HepG2 (cell line): ENCODE results near the gene NTM. TPM values are rescaled to one million over a fixed set of nuclear protein-coding genes. Genes with fewer than 3 reads are reported as not detected.

ENCODE experiments used
- ATAC-seq: fragments of 200-7000 bp; cut with Tn5 transposase; 3 replicates; pipeline ENCODE4 v1.9.1; 2020; ENCODE audit warnings: mild to moderate bottlenecking, moderate library complexity
- BruUV-seq: library from RNA; stranded (reverse); fragments of 400-500 nt; replicated peaks from 2 replicates; lab custom pipeline; 2021; lab: Mats Ljungman, UMichigan
- CTCF ChIA-PET: fragments of 300-600 bp; formaldehyde crosslinking; extraction: SDS; loops from one replicate; lab custom pipeline; 2021; ENCODE audit warnings: low total read pairs, inconsistent platforms, low intra/inter-chr PET ratio; lab: Yijun Ruan, JAX
- POLR2A ChIA-PET: fragments of 350-600 bp; sonication (Branson Sonifier 250); formaldehyde crosslinking; loops from one replicate; lab custom pipeline; 2020; ENCODE audit warnings: antibody characterized with exemption, inconsistent platforms; lab: Yijun Ruan, JAX
- DNase-seq: peaks from one replicate; pipeline ENCODE4 v3.0.0-alpha.2; 2015; ENCODE audit warnings: low spot score
- FAIRE-seq: peaks from 3 replicates; lab custom pipeline; 2011; peaks lifted over from hg19 to GRCh38; lab: Jason Lieb, UNC
- H2AFZ ChIP-seq: one replicate; pipeline ENCODE4 v1.6.1; 2011; ENCODE audit warnings: low read length, inconsistent platforms
- H3K27ac ChIP-seq: fragments of 300-600 bp; 3 replicates; pipeline ENCODE4 v1.8.0; 2011; ENCODE audit warnings: mixed run types, mild to moderate bottlenecking, mixed read lengths, low read length, inconsistent platforms; ENCODE audit not compliant: insufficient read depth; ENCODE audit errors: extremely low read length
- H3K27me3 ChIP-seq, 2 experiments: fragments of 200-600 bp in 1 of 2; 2 replicates in 1 of 2; 3 replicates in 1 of 2; pipeline versions ENCODE4 v1.6.0 to v1.8.0; 2011; ENCODE audit warnings: low read length in 2 of 2, mild to moderate bottlenecking in 2 of 2, moderate library complexity in 2 of 2, inconsistent platforms in 1 of 2; ENCODE audit not compliant: insufficient read depth in 2 of 2, control insufficient read depth in 1 of 2
- H3K36me3 ChIP-seq, 2 experiments: fragments of 200-600 bp in 1 of 2; replicated peaks in 1 of 2; 2 replicates in 1 of 2; 3 replicates in 1 of 2; pipeline versions ENCODE4 v1.5.1 to v1.8.0; 2011; ENCODE audit warnings: low read length in 2 of 2, inconsistent platforms in 1 of 2; ENCODE audit not compliant: insufficient read depth in 2 of 2, control insufficient read depth in 1 of 2
- H3K4me1 ChIP-seq: 2 replicates; pipeline ENCODE4 v1.5.1; 2012; ENCODE audit warnings: low read length, inconsistent platforms; ENCODE audit not compliant: insufficient read depth
- H3K4me2 ChIP-seq: 2 replicates; pipeline ENCODE4 v1.6.0; 2011; ENCODE audit warnings: low read depth, low read length, inconsistent platforms
- H3K4me3 ChIP-seq, 3 experiments: fragments of 200-600 bp in 1 of 3; sonication (generic), shearing (Covaris generic) in 1 of 3; replicated peaks in 1 of 3; 2 replicates each; pipeline ENCODE4 v1.5.1; 2011 to 2016; ENCODE audit warnings: low read length in 3 of 3, inconsistent platforms in 2 of 3, low read depth in 2 of 3, mild to moderate bottlenecking in 2 of 3, control low read depth in 1 of 3, mixed read lengths in 1 of 3; ENCODE audit not compliant: insufficient read depth in 1 of 3
- H3K79me2 ChIP-seq: one replicate; pipeline ENCODE4 v1.6.1; 2011; ENCODE audit warnings: low read length, inconsistent platforms; ENCODE audit not compliant: insufficient read depth
- H3K9ac ChIP-seq: 2 replicates; pipeline ENCODE4 v1.6.0; 2011; ENCODE audit warnings: mild to moderate bottlenecking, low read depth, low read length, inconsistent platforms; ENCODE audit not compliant: insufficient read depth
- H3K9me3 ChIP-seq: 2 replicates; pipeline ENCODE4 v1.5.1; 2012; ENCODE audit warnings: mild to moderate bottlenecking, low read length
- H4K20me1 ChIP-seq: 2 replicates; pipeline ENCODE4 v1.6.0; 2011; ENCODE audit warnings: inconsistent platforms, mild to moderate bottlenecking, low read length, moderate library complexity; ENCODE audit not compliant: insufficient read depth
- ARID3A ChIP-seq: IDR thresholded peaks from 2 replicates; pipeline ENCODE4 v1.6.1; 2012; ENCODE audit warnings: low read depth, low read length, improper control_type of control experiment
- BRCA1 ChIP-seq: sonication (generic); formaldehyde crosslinking; IDR thresholded peaks from 2 replicates; pipeline ENCODE4 v1.4.0; 2020; ENCODE audit warnings: missing genetic modification reagents
- FOXM1 ChIP-seq: sonication (generic); formaldehyde crosslinking; IDR thresholded peaks from 2 replicates; pipeline ENCODE4 v1.5.0; 2020; ENCODE audit warnings: missing genetic modification reagents
- HBP1 ChIP-seq: IDR thresholded peaks from 2 replicates; pipeline ENCODE4 v1.6.1; 2016; ENCODE audit warnings: low read depth, control low read depth
- MED8 ChIP-seq: sonication (generic); formaldehyde crosslinking; IDR thresholded peaks from 2 replicates; pipeline ENCODE4 v1.8.1; 2023; ENCODE audit warnings: mild to moderate bottlenecking, missing genetic modification reagents; ENCODE audit not compliant: insufficient replicate concordance
- PCBP1 ChIP-seq: fragments of 200-400 bp; formaldehyde crosslinking; IDR thresholded peaks from 2 replicates; pipeline ENCODE4 v1.6.1; 2017; ENCODE audit warnings: mild to moderate bottlenecking, low read depth, low read length, borderline replicate concordance
- PLSCR1 ChIP-seq: sonication (generic); formaldehyde crosslinking; IDR thresholded peaks from 2 replicates; pipeline ENCODE4 v1.5.0; 2020; ENCODE audit warnings: missing genetic modification reagents, mild to moderate bottlenecking, borderline replicate concordance
- PTBP1 ChIP-seq: fragments of 200-400 bp; formaldehyde crosslinking; IDR thresholded peaks from 2 replicates; pipeline ENCODE4 v1.6.1; 2018; ENCODE audit warnings: low read length, low read depth; ENCODE audit not compliant: poor library complexity, severe bottlenecking
- ZFP36L2 ChIP-seq: sonication (generic); formaldehyde crosslinking; IDR thresholded peaks from 2 replicates; pipeline ENCODE4 v1.4.0; 2020; ENCODE audit warnings: missing genetic modification reagents
- ZFP41 ChIP-seq: sonication (generic); formaldehyde crosslinking; IDR thresholded peaks from 2 replicates; pipeline ENCODE4 v1.4.0; 2020; ENCODE audit warnings: mild to moderate bottlenecking, missing genetic modification reagents, borderline replicate concordance
- ZNF343 ChIP-seq: sonication (generic); formaldehyde crosslinking; IDR thresholded peaks from 2 replicates; pipeline ENCODE4 v1.4.0; 2020; ENCODE audit warnings: mild to moderate bottlenecking, missing genetic modification reagents
- ZNF569 ChIP-seq: sonication (generic); formaldehyde crosslinking; IDR thresholded peaks from 2 replicates; pipeline ENCODE4 v1.5.0; 2020; ENCODE audit warnings: mild to moderate bottlenecking, missing genetic modification reagents, moderate library complexity, borderline replicate concordance
- ZNF589 ChIP-seq: sonication (generic); formaldehyde crosslinking; conservative IDR thresholded peaks from 2 replicates; pipeline ENCODE4 v1.8.0; 2022; ENCODE audit warnings: mild to moderate bottlenecking, moderate library complexity, missing genetic modification reagents
- ZNF609 ChIP-seq: sonication (generic); formaldehyde crosslinking; IDR thresholded peaks from 2 replicates; pipeline ENCODE4 v1.4.0; 2020; ENCODE audit warnings: mild to moderate bottlenecking, missing genetic modification reagents, borderline replicate concordance
- WGBS: methylation state at CpG from one replicate; pipeline ENCODE4 v1.1.6; 2017; ENCODE audit warnings: low lambda C conversion rate; 5-methylcytosine and 5-hydroxymethylcytosine counted together
- in situ Hi-C: cut with HindIII; loops from 2 replicates; pipeline ENCODE4 v1.10.0; 2017; ENCODE audit warnings: low pct_unique_long_range_greater_than_20kb; ENCODE audit not compliant: extremely low pct_ligation_motif_present
- intact Hi-C: fragments of 100-400 bp; cut with micrococcal nuclease; formaldehyde crosslinking; loops from one replicate; pipeline ENCODE4 v1.10.0; 2022; ENCODE audit not compliant: unreplicated experiment
- polyA plus RNA-seq, 8 experiments: library from polyadenylated mRNA; depleted of rRNA in 3 of 8; stranded (reverse) in 7 of 8; unstranded in 1 of 8; fragments of >200 nt; fragmentation: Illumina TruSeq in 4 of 8; extraction: Trizol in 4 of 8; gene quantifications; 2 replicates each; pipeline versions ENCODE4 v1.2.1 to v1.2.3, GENCODE V29; 2011 to 2016; ENCODE audit warnings: low read depth in 4 of 8, missing spikeins in 1 of 8, mixed read lengths in 1 of 8; ENCODE audit not compliant: insufficient read depth in 1 of 8
- total RNA-seq, 5 experiments: library from RNA; depleted of rRNA; stranded (reverse); fragments of >200 nt; fragmentation: Illumina TruSeq; extraction: Trizol; gene quantifications; 2 replicates each; pipeline ENCODE4 v1.2.3, GENCODE V29; 2016; ENCODE audit warnings: low read depth in 1 of 5

Gene NTM
- total and polyA plus RNA-seq, 2 of the 13 experiments (the other 11 are each of a cell fraction or from before 2014, with no cell fraction given), result not detected

GRCh38 chr11:132315696-132316095 lies 945.3 kb downstream of the NTM start (continued):
- no peak for TF ChIP-seq PLSCR1 (CRISPR knock-in tag)
- TF ChIP-seq ZNF589 (CRISPR knock-in tag), result no peak
- no peak for TF ChIP-seq PCBP1
- no peak for TF ChIP-seq BRCA1 (CRISPR knock-in tag)
- no peak for TF ChIP-seq MED8
- TF ChIP-seq ZFP36L2 (CRISPR knock-in tag), result no peak

- Histone ChIP-seq H3K27ac (no peak overlapping the region), H2AFZ (no peak overlapping the region), H3K4me2 (no peak overlapping the region), H4K20me1 (no peaks in the 10 kb centered on the region), H3K79me2 (no peaks in the 10 kb centered on the region), H3K9ac (no peak overlapping the region), H3K9me3 (no peaks in the 10 kb centered on the region), H3K36me3 (no peaks in the 10 kb centered on the region), H3K27me3 (no peaks in the 10 kb centered on the region), H3K4me3 (no peak overlapping the region), H3K4me1 (no peaks in the 10 kb centered on the region)
- 38% methylated on average over 8 of the region's 8 CpGs for WGBS
- ATAC-seq, result no peak
- no TSS peak for BruUV-seq
- ChIA-PET POLR2A (no interaction called here), CTCF (no interaction called here)
- no peak for DNase-seq
- in situ Hi-C loops, result no loop called here
- no peak for FAIRE-seq
- intact Hi-C loops, result no loop called here
- no peak for TF ChIP-seq ZNF609 (CRISPR knock-in tag)
- TF ChIP-seq ARID3A, result no peak
- no peak for TF ChIP-seq PTBP1
- no peak for TF ChIP-seq ZNF569 (CRISPR knock-in tag)
- no peak for TF ChIP-seq FOXM1 (CRISPR knock-in tag)
- no peak for TF ChIP-seq ZNF343 (CRISPR knock-in tag)
- TF ChIP-seq HBP1, result no peak
- TF ChIP-seq ZFP41, result no peak
Measured at GRCh38 chr11:132318421-132319157, 948.2 kb downstream of the NTM start.
